NCI-H1105 treated with DMSO at 0.1 percent for 48 hours (cell line): ENCODE measurements around the gene CLDN34.

Experiments used
- DNase-seq: peaks from one replicate; lab custom pipeline; 2025; lab: John Stamatoyannopoulos, UW

CLDN34 gene

DNA sequence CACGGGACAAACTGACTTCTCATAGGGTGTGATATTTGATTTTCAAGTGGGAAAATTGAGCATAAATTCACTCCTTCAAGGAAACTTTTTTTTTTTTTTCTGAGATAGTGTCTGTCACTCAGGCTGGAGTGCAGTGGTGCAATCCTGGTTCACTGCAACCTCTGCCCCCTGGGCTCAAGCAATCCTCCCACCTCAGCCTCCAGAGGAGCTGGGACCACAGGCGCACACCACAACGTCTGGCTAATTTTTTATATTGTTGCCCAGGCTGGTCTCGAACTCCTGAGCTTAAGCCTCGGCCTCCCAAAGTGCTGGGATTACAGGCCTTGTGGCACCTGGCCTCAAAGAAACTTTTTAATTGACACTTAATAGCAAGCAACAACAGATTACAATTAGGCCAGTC is 13.8 kb downstream of the CLDN34 start:
- no peak for DNase-seq

GRCh38 chrX:9983441-9983840 is 16.3 kb downstream of the CLDN34 start:
- DNase-seq = no peak

- DNase-seq = no peak
Measured at GRCh38 chrX:9983846-9984245, 16.7 kb downstream of the CLDN34 start.

- DNase-seq = no peak
Measured at GRCh38 chrX:9988762-9989161, 21.6 kb downstream of the CLDN34 start.

DNA sequence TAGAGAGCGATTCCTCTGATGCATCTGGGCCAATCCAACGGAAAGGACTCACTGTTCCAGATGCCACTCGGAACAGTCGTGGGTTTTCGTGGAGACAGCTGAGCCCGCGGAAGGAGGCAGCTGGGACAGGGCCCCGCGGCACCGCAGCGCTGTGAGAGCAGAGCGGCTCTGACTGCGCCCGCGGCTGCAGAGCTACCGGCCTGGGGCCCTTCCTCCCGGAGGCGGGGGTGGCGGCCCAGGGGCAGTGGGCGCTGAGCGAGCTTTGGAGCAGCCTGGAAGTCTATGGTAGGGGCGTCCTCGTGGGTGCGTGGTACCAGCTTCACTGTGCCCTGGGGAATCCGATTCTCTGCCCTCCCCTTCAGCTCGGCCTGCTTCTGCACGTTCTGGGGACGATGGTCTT is 24.9 kb downstream of the CLDN34 start:
- no peak for DNase-seq

DNA sequence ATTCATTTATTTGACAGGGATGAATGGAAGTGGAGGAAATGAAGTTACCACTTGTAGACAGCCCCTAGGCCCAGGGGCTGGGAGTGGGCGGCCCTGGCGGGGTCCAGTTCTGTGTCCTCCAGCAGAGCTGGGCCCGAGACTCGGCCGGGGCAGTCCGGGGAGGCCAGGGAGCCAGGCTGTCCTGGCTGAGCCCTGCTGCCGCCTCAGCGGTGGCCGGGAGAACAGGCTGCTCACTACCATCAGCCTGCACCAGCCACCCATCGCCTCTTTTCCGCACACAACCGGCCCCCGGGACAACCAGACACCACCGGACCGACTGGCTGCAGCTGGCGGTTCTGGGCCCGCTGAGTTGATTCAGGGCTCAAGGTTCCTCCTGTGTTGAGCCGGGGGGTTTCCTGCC is 25.6 kb downstream of the CLDN34 start:
- no peak for DNase-seq

- peak; percentile 38 for DNase-seq
Measured at GRCh38 chrX:9995855-9996339, 28.7 kb downstream of the CLDN34 start.

DNA sequence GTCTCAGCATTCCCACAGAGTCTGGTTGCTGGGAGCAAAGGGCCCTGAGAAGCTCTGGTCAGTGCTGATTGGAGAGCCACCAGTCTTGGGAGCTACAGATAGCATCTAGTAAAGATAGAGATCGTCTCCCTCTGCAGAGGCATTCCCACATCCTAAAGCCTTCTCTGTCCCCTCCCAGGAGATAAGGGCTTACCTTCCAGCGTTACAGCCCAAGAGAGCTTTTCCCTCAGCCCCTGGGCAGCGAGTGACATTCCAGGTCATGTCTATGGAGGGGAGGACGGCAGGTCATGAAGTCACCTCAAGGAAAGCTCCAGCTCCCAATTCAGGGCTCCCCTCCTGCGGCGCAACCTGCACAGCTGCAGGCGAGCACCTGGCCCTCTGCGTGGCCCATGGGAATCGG is 29.9 kb downstream of the CLDN34 start:
- no peak for DNase-seq

DNA sequence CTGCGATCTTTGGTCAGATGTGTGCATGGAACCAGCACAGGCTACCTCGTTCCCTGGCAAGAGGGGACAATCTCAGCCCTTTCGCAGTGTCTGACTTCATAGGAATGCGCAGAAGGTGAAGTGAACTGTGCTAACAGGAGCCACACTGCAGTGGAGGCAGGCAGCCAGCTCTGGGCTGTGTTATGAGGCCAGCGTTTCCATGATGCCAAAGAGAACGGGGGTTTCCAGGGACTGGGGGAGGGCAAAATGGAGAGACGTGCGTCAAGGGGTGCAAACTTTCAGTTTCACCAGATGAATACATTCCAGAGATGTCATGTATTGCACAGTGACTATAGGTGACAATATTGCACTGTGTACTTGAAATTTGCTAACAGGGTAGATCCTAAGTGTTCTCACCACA is 30.4 kb downstream of the CLDN34 start:
- no peak for DNase-seq

DNA sequence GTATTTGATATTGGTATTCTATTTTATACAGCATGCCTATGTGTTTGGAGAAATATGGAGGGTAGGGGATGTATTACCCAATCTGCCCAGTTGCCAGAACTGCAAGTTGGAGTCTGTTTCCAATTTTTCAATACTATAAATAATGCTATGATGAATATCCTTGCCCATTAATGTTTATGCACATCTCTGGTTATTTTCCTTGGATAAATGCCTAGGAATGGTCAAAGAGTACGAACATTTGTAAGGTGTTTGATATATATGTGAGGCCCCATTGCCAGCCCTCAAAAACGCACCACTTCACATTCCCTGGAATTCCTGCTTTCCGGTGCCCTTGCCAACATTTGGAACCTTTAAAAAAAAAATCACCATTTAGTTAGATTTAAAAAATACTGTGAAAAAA is 34.3 kb downstream of the CLDN34 start:
- DNase-seq = no peak

DNA sequence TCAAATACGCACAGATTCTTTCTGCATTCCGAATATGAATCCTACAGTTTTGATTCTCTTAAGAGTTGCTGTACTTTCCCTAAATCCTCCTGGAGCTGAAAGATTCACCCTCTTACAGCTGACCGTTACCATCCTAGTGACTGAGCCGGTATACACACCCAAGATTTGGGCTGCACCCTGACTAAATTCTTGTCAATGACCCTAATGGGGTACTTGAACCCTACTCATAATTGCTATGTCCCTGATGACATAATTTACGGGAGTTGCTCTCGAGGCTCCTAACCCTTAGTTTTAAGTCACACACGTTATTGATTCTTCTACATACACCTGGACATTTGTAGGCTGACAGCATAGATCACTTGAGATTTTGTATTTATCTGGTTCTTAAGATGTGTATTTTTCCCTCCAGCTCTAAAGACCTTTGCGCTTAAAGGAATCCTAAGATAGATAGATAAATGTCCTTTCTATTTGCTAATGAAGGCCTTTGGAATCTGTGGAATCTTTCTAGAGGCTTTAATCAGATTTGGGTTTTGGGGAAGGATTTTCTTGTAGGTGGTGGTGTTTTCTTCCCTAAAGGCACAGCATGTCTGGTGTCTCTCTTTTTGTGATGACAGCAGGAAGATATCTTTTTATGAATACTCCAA is 37.8 kb downstream of the CLDN34 start:
- no peak for DNase-seq

GRCh38 chrX:10006086-10006485 is 38.9 kb downstream of the CLDN34 start:
- no peak for DNase-seq

GRCh38 chrX:10006770-10007169 is 39.6 kb downstream of the CLDN34 start:
- no peak for DNase-seq

DNA sequence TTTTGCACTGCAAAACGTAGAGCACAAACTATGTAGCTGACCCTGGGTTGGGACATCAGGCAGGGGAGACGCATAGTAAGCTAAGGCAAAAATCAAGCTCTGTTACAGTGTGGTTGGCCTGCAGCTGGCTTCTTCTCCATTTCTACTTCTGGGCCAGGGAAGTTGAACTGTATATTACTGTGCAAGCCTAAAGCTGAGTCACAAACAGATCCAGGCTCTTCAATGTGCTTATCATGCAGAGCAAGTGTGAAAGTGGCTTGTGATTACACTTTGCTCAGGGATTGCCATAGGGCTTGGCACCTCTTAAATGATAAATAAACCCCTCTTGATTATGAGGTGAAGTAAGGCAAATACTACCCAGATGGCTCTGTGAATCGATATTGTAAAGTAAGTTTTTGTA is 40.5 kb downstream of the CLDN34 start:
- DNase-seq = no peak

DNA sequence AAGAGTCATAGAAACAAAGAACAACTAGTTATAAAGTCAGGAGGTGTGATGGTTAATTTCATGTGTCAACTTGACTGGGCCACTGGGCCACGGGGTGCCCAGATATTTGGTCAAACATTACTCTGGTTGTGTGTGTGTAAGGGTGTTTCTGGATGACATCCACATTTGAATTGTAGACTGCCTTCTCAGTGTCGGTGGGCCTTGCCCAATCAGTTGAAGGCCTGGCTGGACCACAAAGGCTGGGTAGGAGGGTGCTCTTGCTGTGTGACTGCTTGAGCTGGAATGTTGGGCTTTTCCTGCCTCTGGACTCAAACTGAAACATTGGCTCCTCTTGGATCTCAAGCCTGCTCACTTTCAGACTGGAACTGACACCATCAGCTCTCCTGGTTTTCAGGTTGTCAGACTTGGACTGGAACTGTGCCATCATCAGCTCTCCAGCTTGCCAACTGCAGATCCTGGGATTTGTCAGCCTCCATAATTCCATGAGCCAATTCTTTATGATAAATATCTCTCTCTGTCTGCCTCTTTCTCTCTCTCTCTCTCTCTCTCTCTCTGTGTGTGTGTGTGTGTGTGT is 41.4 kb downstream of the CLDN34 start:
- DNase-seq = no peak

GRCh38 chrX:10009741-10010140 is 42.6 kb downstream of the CLDN34 start:
- DNase-seq = no peak

DNA sequence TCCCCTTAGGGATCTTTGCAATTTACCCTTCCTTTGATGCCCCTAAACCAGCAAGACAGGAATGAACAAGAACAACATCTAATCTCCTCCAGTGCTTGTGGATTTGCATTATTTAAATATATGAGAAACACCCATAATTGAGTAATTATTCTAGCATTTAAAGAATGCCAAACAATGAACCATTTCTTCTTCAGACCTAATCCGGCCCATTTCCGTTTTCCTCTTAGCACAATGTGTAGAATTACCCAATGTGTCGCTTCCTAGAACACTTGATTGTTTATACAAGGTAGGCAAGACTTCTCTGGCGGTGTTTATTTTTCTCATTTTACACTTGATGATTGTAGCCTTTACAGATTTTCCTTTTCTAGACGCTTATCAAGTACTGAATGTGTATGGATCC is 43.5 kb downstream of the CLDN34 start:
- no peak for DNase-seq

DNA sequence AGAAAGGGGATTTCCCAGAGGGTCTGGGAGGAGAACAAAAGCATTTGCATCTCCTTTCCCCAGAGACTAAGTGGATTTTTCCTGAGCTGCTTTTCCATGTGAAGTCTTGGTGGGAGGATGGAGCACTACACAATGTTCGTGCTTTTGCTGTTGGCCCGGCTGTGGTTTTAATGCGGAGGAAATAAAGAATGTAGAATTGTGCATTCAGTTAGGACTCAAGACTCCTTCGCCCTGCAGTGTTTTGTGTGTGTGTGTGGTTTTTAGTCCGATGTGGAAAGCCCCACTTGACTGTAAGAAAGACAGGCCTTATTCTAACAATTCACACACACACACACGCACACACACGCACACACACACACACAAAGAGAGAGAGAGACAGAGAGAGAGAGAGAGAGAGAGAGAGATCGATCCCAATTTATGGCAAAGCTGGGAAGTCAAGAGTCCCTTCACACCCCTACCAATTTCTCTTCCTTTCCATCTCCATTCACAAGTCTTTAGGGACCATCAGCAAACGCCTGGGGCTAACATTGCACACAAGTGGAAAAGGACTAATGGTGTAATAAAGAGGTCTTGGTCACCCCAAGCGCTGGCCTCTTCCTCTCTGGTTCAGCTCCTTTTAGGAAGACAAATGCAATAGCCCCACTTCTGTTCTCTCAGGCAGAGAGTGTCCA is 44.2 kb downstream of the CLDN34 start:
- DNase-seq = no peak

GRCh38 chrX:10011991-10012390 is 44.8 kb downstream of the CLDN34 start:
- DNase-seq = no peak

GRCh38 chrX:10014462-10015354 is 47.5 kb downstream of the CLDN34 start:
- DNase-seq = peak; percentile 60

DNA sequence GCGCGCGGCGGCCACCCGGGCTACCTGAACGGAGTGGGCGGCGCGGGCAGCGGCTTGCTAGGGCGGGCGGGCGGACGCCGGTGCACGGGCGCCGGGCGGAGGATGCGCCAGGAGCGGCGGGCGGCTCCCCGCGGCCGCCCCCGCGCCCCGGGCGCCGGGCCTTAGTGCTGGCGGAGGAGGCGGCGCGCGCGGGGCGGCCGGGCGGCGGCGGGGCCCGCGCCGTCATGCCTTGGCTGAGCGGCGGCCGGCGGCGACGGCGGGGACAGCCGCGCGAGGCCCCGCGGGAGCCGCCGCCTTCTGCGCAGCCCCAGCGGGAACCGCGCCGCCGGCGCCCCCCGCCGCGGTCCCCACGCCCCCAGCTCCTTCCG is 48.2 kb downstream of the CLDN34 start:
- no peak for DNase-seq

DNA sequence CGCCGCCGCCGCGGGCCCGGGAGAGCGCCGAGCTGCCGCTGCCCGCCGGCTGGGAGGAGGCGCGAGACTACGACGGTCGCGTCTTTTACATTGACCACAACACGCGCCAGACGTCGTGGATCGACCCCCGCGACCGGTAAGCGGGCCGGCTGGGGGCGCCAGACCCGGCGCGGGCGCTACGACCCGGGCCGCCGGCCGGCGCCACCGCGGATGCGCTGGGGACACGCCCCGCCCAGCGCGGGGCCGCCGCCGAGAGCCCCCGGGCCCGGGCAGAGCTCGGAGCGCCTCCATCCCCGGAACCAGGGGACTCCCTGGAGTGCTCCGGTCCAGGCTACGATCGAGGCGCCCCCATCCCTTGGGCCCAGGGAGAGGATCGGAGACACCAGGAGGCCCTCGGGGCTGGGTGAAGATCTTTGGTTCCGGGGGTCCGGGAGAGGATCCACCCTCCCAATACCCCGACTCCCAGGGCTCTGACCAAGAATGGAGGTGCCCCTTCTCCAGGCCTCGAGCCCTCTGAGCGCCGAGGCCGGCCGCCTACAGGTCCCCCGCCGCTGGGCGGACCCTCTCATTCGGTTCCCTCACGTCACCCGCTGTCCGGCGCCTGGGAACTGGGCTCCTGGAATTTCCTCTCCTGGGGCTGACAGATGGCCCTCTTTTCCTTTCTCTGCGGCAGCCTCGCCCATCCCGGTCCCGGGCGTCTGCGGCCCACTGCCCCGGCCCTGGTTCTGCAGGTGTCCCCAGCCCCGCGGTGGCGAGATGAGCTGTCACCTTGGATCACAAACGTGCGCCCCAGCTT is 48.8 kb downstream of the CLDN34 start:
- no peak for DNase-seq
